ENCODE measurements around the gene ANK2.

ANK2 gene

GRCh38 chr4:113049421-113050370, at the start of gene ANK2:
ANK2 (plus strand) TSS chr4:113049653; CDS start chr4:113049729, 76 bp downstream.
- Histone ChIP-seq H3K9ac (ENCODE audit: low read length) (no peak within 1 kb of the TSS), H3K36me3 (ENCODE audit: insufficient read depth, low read length) (no peaks in the 10 kb centered on the region), H4K20me1 (ENCODE audit: insufficient read depth, low read length) (no peaks in the 10 kb centered on the region), H3K79me2 (ENCODE audit: insufficient read depth, low read length) (no peaks in the 10 kb centered on the region), H3F3A (ENCODE audit: insufficient read depth, low read length) (no peaks in the 10 kb centered on the region), H3K27me3 (ENCODE audit: insufficient read depth, low read length) (no peaks in the 10 kb centered on the region), H3K4me3 (ENCODE audit: low read depth, low read length, poor library complexity, severe bottlenecking) (no peak within 1 kb of the TSS), H3K9me3 (ENCODE audit: low read length) (no peaks in the 10 kb centered on the region), H2AFZ (ENCODE audit: low read length) (no peak within 1 kb of the TSS), H3K27ac (ENCODE audit: low read depth, low read length, poor library complexity, severe bottlenecking) (no peak within 1 kb of the TSS), H3K9me2 (ENCODE audit: low read depth, low read length) (no peaks in the 10 kb centered on the region), H3K4me2 (ENCODE audit: low read length) (no peak within 1 kb of the TSS), H3K4me1 (ENCODE audit: insufficient read depth, low read length, severe bottlenecking) (no peaks in the 10 kb centered on the region)
- TF ChIP-seq CTCF (IDR thresholded peaks at IDR 0.05; ENCODE audit: low read length), result no peak
- no peak for TF ChIP-seq EZH2 (IDR thresholded peaks at IDR 0.05; ENCODE audit: borderline replicate concordance, low read length)

DNA sequence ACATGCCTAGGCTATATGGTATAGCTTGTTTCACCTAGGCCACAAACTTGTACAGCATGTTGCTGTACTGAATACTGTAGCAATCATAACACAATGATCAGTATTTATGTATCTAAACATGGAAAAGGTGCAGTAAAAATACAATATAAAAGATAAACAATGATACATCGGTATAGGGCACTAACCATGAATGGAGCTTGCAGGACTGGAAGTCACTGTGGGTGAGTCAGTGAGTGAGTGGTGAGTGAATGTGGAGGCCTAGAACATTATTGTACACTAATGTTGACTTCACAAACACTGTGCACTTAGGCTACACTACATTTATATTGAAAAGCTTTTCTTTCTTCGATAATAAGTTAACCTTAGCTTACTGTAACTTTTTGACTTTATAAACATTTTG, 45.6 kb upstream of the ANK2 start:
- Histone ChIP-seq H3K9me3 (ENCODE audit: low read length) (no peaks in the 10 kb centered on the region), H3K36me3 (ENCODE audit: insufficient read depth, low read length) (no peaks in the 10 kb centered on the region), H3K27ac (ENCODE audit: low read depth, low read length, poor library complexity, severe bottlenecking) (no peak overlapping the region), H4K20me1 (ENCODE audit: insufficient read depth, low read length) (no peaks in the 10 kb centered on the region), H3K9me2 (ENCODE audit: low read depth, low read length) (no peaks in the 10 kb centered on the region), H3K9ac (ENCODE audit: low read length) (no peak overlapping the region), H3K27me3 (ENCODE audit: insufficient read depth, low read length) (no peaks in the 10 kb centered on the region), H3K79me2 (ENCODE audit: insufficient read depth, low read length) (no peaks in the 10 kb centered on the region), H3K4me1 (ENCODE audit: insufficient read depth, low read length, severe bottlenecking) (no peaks in the 10 kb centered on the region), H3F3A (ENCODE audit: insufficient read depth, low read length) (no peaks in the 10 kb centered on the region), H3K4me2 (ENCODE audit: low read length) (no peak overlapping the region), H3K4me3 (ENCODE audit: low read depth, low read length, poor library complexity, severe bottlenecking) (no peak overlapping the region), H2AFZ (ENCODE audit: low read length) (no peak overlapping the region)
- TF ChIP-seq EZH2 (IDR thresholded peaks at IDR 0.05; ENCODE audit: borderline replicate concordance, low read length) (no peak), CTCF (IDR thresholded peaks at IDR 0.05; ENCODE audit: low read length) (no peak)

GRCh38 chr4:113004655-113005054, 44.8 kb upstream of the ANK2 start:
- Histone ChIP-seq H3K9me3 (ENCODE audit: low read length) (no peaks in the 10 kb centered on the region), H3K79me2 (ENCODE audit: insufficient read depth, low read length) (no peaks in the 10 kb centered on the region), H2AFZ (ENCODE audit: low read length) (no peak overlapping the region), H3K9me2 (ENCODE audit: low read depth, low read length) (no peaks in the 10 kb centered on the region), H3K36me3 (ENCODE audit: insufficient read depth, low read length) (no peaks in the 10 kb centered on the region), H3K27me3 (ENCODE audit: insufficient read depth, low read length) (no peaks in the 10 kb centered on the region), H3F3A (ENCODE audit: insufficient read depth, low read length) (no peaks in the 10 kb centered on the region), H3K4me1 (ENCODE audit: insufficient read depth, low read length, severe bottlenecking) (no peaks in the 10 kb centered on the region), H3K9ac (ENCODE audit: low read length) (no peak overlapping the region), H3K4me2 (ENCODE audit: low read length) (no peak overlapping the region), H3K4me3 (ENCODE audit: low read depth, low read length, poor library complexity, severe bottlenecking) (no peak overlapping the region), H4K20me1 (ENCODE audit: insufficient read depth, low read length) (no peaks in the 10 kb centered on the region), H3K27ac (ENCODE audit: low read depth, low read length, poor library complexity, severe bottlenecking) (no peak overlapping the region)
- TF ChIP-seq CTCF (IDR thresholded peaks at IDR 0.05; ENCODE audit: low read length) (no peak), EZH2 (IDR thresholded peaks at IDR 0.05; ENCODE audit: borderline replicate concordance, low read length) (no peak)

Measured in OCI-LY1 (cell line).